ENCODE results near the gene GCDH. TPM values are rescaled to one million over a fixed set of nuclear protein-coding genes. Genes with fewer than 3 reads are reported as not detected.

GCDH gene
- total RNA-seq, 1 donor from 2014 or later, result 73.9 TPM

DNA sequence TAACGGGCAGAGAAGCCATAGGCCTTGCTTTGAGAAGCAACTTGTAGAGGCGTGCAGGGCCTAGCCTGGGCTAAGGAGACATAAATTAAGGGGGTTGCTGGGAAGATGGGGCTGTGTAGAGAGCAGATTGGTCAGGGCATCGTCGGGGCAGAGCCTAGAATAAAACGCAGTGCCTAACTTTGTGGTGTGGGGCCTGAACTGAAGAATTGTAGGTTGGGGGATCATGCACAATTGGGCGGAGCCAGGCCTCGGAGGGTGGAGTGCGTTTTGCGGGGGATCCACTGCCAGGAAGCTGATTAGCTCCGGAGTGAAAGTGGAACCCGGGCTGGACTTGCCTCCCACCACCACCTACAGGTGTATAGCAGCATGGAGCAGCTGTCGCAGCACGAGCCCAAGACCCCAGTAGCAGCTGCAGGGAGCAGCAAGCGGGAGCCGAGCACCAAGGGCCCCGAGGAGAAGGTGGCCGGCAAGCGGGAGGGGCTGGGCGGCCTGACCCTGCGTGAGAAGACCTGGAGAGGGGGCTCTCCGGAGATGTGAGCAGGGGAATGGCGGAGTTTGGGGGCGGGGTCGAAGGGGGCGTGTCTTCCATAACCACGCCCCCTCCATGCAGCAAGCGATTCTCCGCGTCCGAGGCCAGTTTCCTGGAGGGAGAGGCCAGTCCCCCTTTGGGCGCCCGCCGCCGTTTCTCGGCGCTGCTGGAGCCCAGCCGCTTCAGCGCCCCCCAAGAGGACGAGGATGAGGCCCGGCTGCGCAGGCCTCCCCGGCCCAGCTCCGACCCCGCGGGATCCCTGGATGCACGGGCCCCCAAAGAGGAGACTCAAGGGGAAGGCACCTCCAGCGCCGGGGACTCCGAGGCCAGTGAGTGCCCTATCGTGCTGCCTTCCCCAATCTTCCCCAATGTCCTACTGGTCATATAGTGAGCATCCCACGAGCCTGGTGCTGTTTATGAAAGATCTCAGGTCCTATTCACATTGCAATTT is 23.6 kb upstream of the GCDH start:
- peaks cover 2% of the 10 kb centered on the region for H3K27me3 Mint-ChIP-seq
- ChIA-PET POLR2A (interaction anchor here (0.6 to 1.2 kb wide), 5 partner anchors 12 to 133 kb away, joined by 5 to 10 read pairs (median 8); no protein-coding TSS in a partner anchor), CTCF (no interaction called here)
- H3K9me3 Mint-ChIP-seq, result no peaks in the 10 kb centered on the region
- peak overlapping the region; percentile 14 for H3K27ac Mint-ChIP-seq
- ATAC-seq (ENCODE audit: low read depth) (peak; percentile 89), DNase-seq (peak; percentile 74)
- intact Hi-C loops (cut with micrococcal nuclease), result loop anchor here (1.0 to 2.0 kb wide), 2 partner anchors 14 to 23 kb away; partner anchors contain the start of genes DNASE2 and GCDH
- H3K4me1 Mint-ChIP-seq, result peaks cover 13% of the 10 kb centered on the region
- peaks cover 7% of the 10 kb centered on the region for H3K36me3 Mint-ChIP-seq (ENCODE audit: low read depth)
- peak overlapping the region; percentile 85 for H3K4me3 Mint-ChIP-seq
- TF ChIP-seq, protein P1, sequence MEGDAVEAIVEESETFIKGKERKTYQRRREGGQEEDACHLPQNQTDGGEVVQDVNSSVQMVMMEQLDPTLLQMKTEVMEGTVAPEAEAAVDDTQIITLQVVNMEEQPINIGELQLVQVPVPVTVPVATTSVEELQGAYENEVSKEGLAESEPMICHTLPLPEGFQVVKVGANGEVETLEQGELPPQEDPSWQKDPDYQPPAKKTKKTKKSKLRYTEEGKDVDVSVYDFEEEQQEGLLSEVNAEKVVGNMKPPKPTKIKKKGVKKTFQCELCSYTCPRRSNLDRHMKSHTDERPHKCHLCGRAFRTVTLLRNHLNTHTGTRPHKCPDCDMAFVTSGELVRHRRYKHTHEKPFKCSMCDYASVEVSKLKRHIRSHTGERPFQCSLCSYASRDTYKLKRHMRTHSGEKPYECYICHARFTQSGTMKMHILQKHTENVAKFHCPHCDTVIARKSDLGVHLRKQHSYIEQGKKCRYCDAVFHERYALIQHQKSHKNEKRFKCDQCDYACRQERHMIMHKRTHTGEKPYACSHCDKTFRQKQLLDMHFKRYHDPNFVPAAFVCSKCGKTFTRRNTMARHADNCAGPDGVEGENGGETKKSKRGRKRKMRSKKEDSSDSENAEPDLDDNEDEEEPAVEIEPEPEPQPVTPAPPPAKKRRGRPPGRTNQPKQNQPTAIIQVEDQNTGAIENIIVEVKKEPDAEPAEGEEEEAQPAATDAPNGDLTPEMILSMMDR (IDR thresholded peaks at IDR 0.05), result no peak

DNA sequence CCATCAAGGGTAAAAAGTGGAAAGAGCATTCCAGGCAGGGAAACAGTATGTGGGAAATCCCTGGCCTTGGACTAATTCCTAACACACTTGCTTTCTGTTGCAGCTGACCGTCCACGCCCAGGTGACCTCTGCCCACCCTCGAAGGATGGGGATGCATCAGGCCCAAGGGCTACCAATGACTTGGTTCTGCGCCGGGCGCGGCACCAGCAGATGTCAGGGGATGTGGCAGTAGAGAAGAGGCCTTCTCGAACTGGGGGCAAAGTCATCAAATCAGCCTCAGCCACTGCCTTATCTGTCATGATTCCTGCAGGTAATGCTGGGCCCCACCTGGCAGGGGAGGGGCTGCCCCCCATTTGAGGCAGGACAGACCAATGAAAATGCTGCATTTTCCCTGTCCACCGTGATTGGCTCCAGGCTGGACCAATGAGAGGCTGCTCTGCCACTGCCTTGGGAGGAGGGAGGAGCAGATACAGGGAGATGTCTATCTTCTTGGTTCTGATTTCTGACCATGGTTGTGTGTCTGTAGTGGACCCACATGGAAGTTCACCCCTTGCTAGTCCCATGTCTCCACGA is 22.3 kb upstream of the GCDH start:
- Mint-ChIP-seq H3K9me3 (no peaks in the 10 kb centered on the region), H3K4me3 (no peak overlapping the region), H3K27ac (no peak overlapping the region), H3K27me3 (peaks cover 2% of the 10 kb centered on the region), H3K36me3 (ENCODE audit: low read depth) (peaks cover 15% of the 10 kb centered on the region), H3K4me1 (peaks cover 13% of the 10 kb centered on the region)
- intact Hi-C loops (cut with micrococcal nuclease), result no loop called here
- CTCF ChIA-PET, result no interaction called here
- ATAC-seq (ENCODE audit: low read depth) (no peak), DNase-seq (no peak)
- POLR2A ChIA-PET, result interaction anchor here (0.7 kb wide), 1 partner anchor 135 kb away, joined by 10 read pairs; no protein-coding TSS in a partner anchor
- TF ChIP-seq, protein P1 (IDR thresholded peaks at IDR 0.05), result no peak

DNA sequence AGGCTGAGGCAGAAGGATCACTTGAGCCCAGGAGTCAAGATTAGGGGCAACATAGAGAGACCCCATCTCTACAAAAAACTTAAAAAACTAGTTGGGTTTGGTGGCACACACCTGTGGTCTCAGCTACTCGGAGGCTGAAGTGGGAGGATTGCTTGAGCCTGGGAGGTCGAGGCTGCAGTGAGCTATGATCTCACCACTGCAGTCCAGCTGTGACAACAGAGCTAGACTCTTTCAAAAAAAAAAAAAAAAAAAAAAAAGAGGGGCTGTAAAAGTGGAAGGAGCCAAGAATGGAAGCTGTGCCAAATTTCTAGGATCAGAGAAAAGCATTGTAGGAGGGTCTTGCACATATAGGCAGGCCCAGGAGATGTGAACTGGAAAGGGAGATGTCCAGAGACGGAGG is 19.3 kb upstream of the GCDH start:
- H3K9me3 Mint-ChIP-seq, result no peaks in the 10 kb centered on the region
- ATAC-seq (ENCODE audit: low read depth), result no peak
- H3K27me3 Mint-ChIP-seq, result no peaks in the 10 kb centered on the region
- TF ChIP-seq, protein P1 (IDR thresholded peaks at IDR 0.05), result no peak
- H3K36me3 Mint-ChIP-seq (ENCODE audit: low read depth), result peaks cover 38% of the 10 kb centered on the region
- no peak overlapping the region for H3K27ac Mint-ChIP-seq
- H3K4me1 Mint-ChIP-seq, result peaks cover 8% of the 10 kb centered on the region
- no peak overlapping the region for H3K4me3 Mint-ChIP-seq
- DNase-seq, result no peak
- CTCF ChIA-PET, result no interaction called here
- intact Hi-C loops (cut with micrococcal nuclease), result no loop called here
- POLR2A ChIA-PET, result interaction anchor here (0.6 kb wide), 2 partner anchors 19 to 1303 kb away, joined by 3 read pairs; partner anchors contain the start of gene GCDH

DNA sequence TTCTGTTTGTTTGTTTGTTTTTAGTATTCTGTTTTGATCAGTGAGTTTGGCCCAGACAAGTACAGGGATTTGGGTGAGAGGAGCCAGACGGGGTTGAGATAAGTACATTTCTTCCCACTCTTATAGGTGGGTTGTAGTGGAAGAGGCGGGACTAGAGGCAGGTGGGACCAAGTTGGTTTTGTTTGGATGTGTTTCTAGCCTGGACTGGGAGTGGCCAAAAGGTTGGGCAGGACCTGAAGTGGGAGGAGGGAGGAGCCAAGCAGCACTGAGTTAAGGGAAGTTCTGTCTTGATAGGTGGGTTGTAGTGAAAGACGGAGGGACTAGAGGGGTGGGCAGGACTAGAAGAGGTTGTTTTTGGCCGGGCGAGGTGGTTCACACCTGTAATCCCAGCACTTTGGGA is 18.7 kb upstream of the GCDH start:
- peaks cover 5% of the 10 kb centered on the region for H3K4me1 Mint-ChIP-seq
- intact Hi-C loops (cut with micrococcal nuclease), result no loop called here
- no peak for DNase-seq
- H3K4me3 Mint-ChIP-seq, result no peak overlapping the region
- ChIA-PET POLR2A (interaction anchor here (0.6 to 1.4 kb wide), 4 partner anchors 11 to 1303 kb away, joined by 3 to 7 read pairs (median 3); no protein-coding TSS in a partner anchor), CTCF (interaction anchor here (0.7 kb wide), 1 partner anchor 95 kb away, joined by 3 read pairs; no protein-coding TSS in a partner anchor)
- H3K27me3 Mint-ChIP-seq, result no peaks in the 10 kb centered on the region
- ATAC-seq (ENCODE audit: low read depth), result no peak
- no peaks in the 10 kb centered on the region for H3K9me3 Mint-ChIP-seq
- TF ChIP-seq, protein P1 (IDR thresholded peaks at IDR 0.05), result no peak
- H3K27ac Mint-ChIP-seq, result no peak overlapping the region
- H3K36me3 Mint-ChIP-seq (ENCODE audit: low read depth), result peaks cover 42% of the 10 kb centered on the region
